HepG2 (cell line): ENCODE measurements around the gene ARHGAP12. TPM values are rescaled to one million over a fixed set of nuclear protein-coding genes. Genes with fewer than 3 reads are reported as not detected.

Source experiments
- ARNT ChIP-seq: fragments of 450-650 bp; IDR thresholded peaks from 2 replicates; pipeline ENCODE4 v1.6.1; 2017
- ELK4 ChIP-seq: sonication (generic); formaldehyde crosslinking; IDR thresholded peaks from 2 replicates; pipeline ENCODE4 v1.9.0; 2021; ENCODE audit warnings: missing genetic modification reagents, borderline replicate concordance
- FOXC1 ChIP-seq: sonication (generic); formaldehyde crosslinking; IDR thresholded peaks from 2 replicates; pipeline ENCODE4 v1.8.0; 2022; ENCODE audit warnings: mild to moderate bottlenecking, missing genetic modification reagents, borderline replicate concordance
- HDAC2 ChIP-seq: sonication (generic); formaldehyde crosslinking; IDR thresholded peaks from 2 replicates; pipeline ENCODE4 v1.4.0; 2020; ENCODE audit warnings: missing genetic modification reagents
- HOMEZ ChIP-seq: IDR thresholded peaks from 2 replicates; pipeline ENCODE4 v1.6.1; 2016; ENCODE audit warnings: low read depth
- HOXA3 ChIP-seq: sonication (generic); formaldehyde crosslinking; IDR thresholded peaks from 2 replicates; pipeline ENCODE4 v1.5.0; 2020; ENCODE audit warnings: missing genetic modification reagents
- JUND ChIP-seq: sonication (generic); formaldehyde crosslinking; IDR thresholded peaks from 2 replicates; pipeline ENCODE4 v1.8.0; 2022; ENCODE audit warnings: mild to moderate bottlenecking, missing genetic modification reagents
- KDM1A ChIP-seq: IDR thresholded peaks from 2 replicates; pipeline ENCODE4 v1.6.1; 2016; ENCODE audit warnings: missing compliant biosample characterization
- MEF2D ChIP-seq: sonication (generic); formaldehyde crosslinking; IDR thresholded peaks from 2 replicates; pipeline ENCODE4 v1.5.1; 2020; ENCODE audit warnings: mild to moderate bottlenecking, missing genetic modification reagents
- MEIS2 ChIP-seq: sonication (generic); formaldehyde crosslinking; IDR thresholded peaks from 2 replicates; pipeline ENCODE4 v1.9.0; 2021; ENCODE audit warnings: mild to moderate bottlenecking, missing genetic modification reagents
- MXD4 ChIP-seq: IDR thresholded peaks from 2 replicates; pipeline ENCODE4 v1.6.1; 2016; ENCODE audit warnings: mild to moderate bottlenecking, missing biosample characterization, missing genetic modification reagents
- PRPF4 ChIP-seq: fragments of 200-400 bp; formaldehyde crosslinking; IDR thresholded peaks from 2 replicates; pipeline ENCODE4 v1.6.1; 2016; ENCODE audit warnings: low read length, low read depth; ENCODE audit not compliant: poor library complexity, severe bottlenecking
- RFXAP ChIP-seq: sonication (generic); formaldehyde crosslinking; IDR thresholded peaks from 2 replicates; pipeline ENCODE4 v1.4.0; 2020; ENCODE audit warnings: missing genetic modification reagents, borderline replicate concordance
- SKIL ChIP-seq: sonication (generic); formaldehyde crosslinking; IDR thresholded peaks from 2 replicates; pipeline ENCODE4 v1.8.0; 2022; ENCODE audit warnings: missing genetic modification reagents, mild to moderate bottlenecking, moderate library complexity, borderline replicate concordance
- SMC3 ChIP-seq: IDR thresholded peaks from 2 replicates; pipeline ENCODE4 v1.6.1; 2011; ENCODE audit warnings: low read length, improper control_type of control experiment
- THAP7 ChIP-seq: sonication (generic); formaldehyde crosslinking; IDR thresholded peaks from 2 replicates; pipeline ENCODE4 v1.8.1; 2023; ENCODE audit warnings: mild to moderate bottlenecking, missing genetic modification reagents
- UBTF ChIP-seq: sonication (generic); formaldehyde crosslinking; IDR thresholded peaks from 2 replicates; pipeline ENCODE4 v1.4.0; 2020; ENCODE audit warnings: mild to moderate bottlenecking, missing genetic modification reagents
- ZFP62 ChIP-seq: sonication (generic); formaldehyde crosslinking; IDR thresholded peaks from 2 replicates; pipeline ENCODE4 v1.4.0; 2020; ENCODE audit warnings: missing genetic modification reagents
- ZMYM2 ChIP-seq: sonication (generic); formaldehyde crosslinking; IDR thresholded peaks from 2 replicates; pipeline ENCODE4 v1.8.0; 2022; ENCODE audit warnings: mild to moderate bottlenecking, missing genetic modification reagents
- ZNF121 ChIP-seq: sonication (generic); formaldehyde crosslinking; IDR thresholded peaks from 2 replicates; pipeline ENCODE4 v1.5.0; 2020; ENCODE audit warnings: mild to moderate bottlenecking, missing genetic modification reagents
- ZNF432 ChIP-seq: sonication (generic); formaldehyde crosslinking; IDR thresholded peaks from 2 replicates; pipeline ENCODE4 v1.5.0; 2020; ENCODE audit warnings: missing genetic modification reagents, mild to moderate bottlenecking, borderline replicate concordance
- ZNF451 ChIP-seq: sonication (generic); formaldehyde crosslinking; IDR thresholded peaks from 2 replicates; pipeline ENCODE4 v1.5.0; 2020; ENCODE audit warnings: mild to moderate bottlenecking, missing genetic modification reagents
- ZNF768 ChIP-seq: sonication (generic); formaldehyde crosslinking; IDR thresholded peaks from 2 replicates; pipeline ENCODE4 v1.4.0; 2020; ENCODE audit warnings: missing genetic modification reagents
- ZNF773 ChIP-seq: sonication (generic); formaldehyde crosslinking; IDR thresholded peaks from 2 replicates; pipeline ENCODE4 v1.4.0; 2020; ENCODE audit warnings: missing genetic modification reagents, borderline replicate concordance
- polyA plus RNA-seq, 8 experiments: library from polyadenylated mRNA; depleted of rRNA in 3 of 8; stranded (reverse) in 7 of 8; unstranded in 1 of 8; fragments of >200 nt; fragmentation: Illumina TruSeq in 4 of 8; extraction: Trizol in 4 of 8; gene quantifications; 2 replicates each; pipeline versions ENCODE4 v1.2.1 to v1.2.3, GENCODE V29; 2011 to 2016; ENCODE audit warnings: low read depth in 4 of 8, missing spikeins in 1 of 8, mixed read lengths in 1 of 8; ENCODE audit not compliant: insufficient read depth in 1 of 8
- total RNA-seq, 5 experiments: library from RNA; depleted of rRNA; stranded (reverse); fragments of >200 nt; fragmentation: Illumina TruSeq; extraction: Trizol; gene quantifications; 2 replicates each; pipeline ENCODE4 v1.2.3, GENCODE V29; 2016; ENCODE audit warnings: low read depth in 1 of 5

The ARHGAP12 gene
- total and polyA plus RNA-seq, 2 of the 13 experiments (the other 11 are each of a cell fraction or from before 2014, with no cell fraction given), result 25.0 to 54.6 TPM

GRCh38 chr10:31947144-31947926 is 18.7 kb upstream of the ARHGAP12 start (continued):
- TF ChIP-seq ZNF768 (CRISPR knock-in tag), result no peak
- peak; percentile 54; the same call in 1 of the 2 replicates for TF ChIP-seq HDAC2 (CRISPR knock-in tag)
- no peak for TF ChIP-seq MXD4
- no peak for TF ChIP-seq HOMEZ
- no peak for TF ChIP-seq KDM1A (CRISPR knock-in tag)
- TF ChIP-seq FOXC1 (CRISPR knock-in tag), result no peak
- no peak for TF ChIP-seq ZFP62 (CRISPR knock-in tag)
- no peak for TF ChIP-seq ZNF451 (CRISPR knock-in tag)
- TF ChIP-seq RFXAP (CRISPR knock-in tag), result no peak; the same call in 1 of the 2 replicates
- TF ChIP-seq HOXA3 (CRISPR knock-in tag), result no peak
- TF ChIP-seq JUND (CRISPR knock-in tag), result no peak
- no peak for TF ChIP-seq MEF2D (CRISPR knock-in tag)
- no peak for TF ChIP-seq PRPF4
- TF ChIP-seq ELK4 (CRISPR knock-in tag), result no peak
- no peak for TF ChIP-seq UBTF (CRISPR knock-in tag)
- TF ChIP-seq ZNF432 (CRISPR knock-in tag), result no peak
- TF ChIP-seq THAP7 (CRISPR knock-in tag), result no peak
- no peak for TF ChIP-seq ZNF121 (CRISPR knock-in tag)
- TF ChIP-seq ARNT, result no peak
- TF ChIP-seq SKIL, result no peak
- TF ChIP-seq ZMYM2, result no peak
- no peak for TF ChIP-seq ZNF773 (CRISPR knock-in tag)
- no peak for TF ChIP-seq MEIS2 (CRISPR knock-in tag)
- peak; percentile 95 for TF ChIP-seq SMC3
